Natural killer cell (primary cell): Measurements from ENCODE around the gene TRIM72. TPM values are rescaled to one million over a fixed set of nuclear protein-coding genes. Genes with fewer than 3 reads are reported as not detected.
A peak's percentile ranks its signal among the peaks of the same experiment; 100 is the strongest.

ENCODE experiments used
- ATAC-seq, 3 donors: fragments of 150-1000 bp in 2 of 3; fragments of 200-7000 bp in 1 of 3; cut with Tn5 transposase; 1 replicate in 1 of 3; 2 replicates in 2 of 3; pipeline ENCODE4 v1.10.0; 2021; ENCODE audit warnings: mild to moderate bottlenecking in 2 of 3, moderate library complexity in 2 of 3
- DNase-seq, 2 donors: peaks; one replicate each; pipeline versions ENCODE4 v3.0.0 to v3.0.0-alpha.2; 2013 to 2021; ENCODE audit warnings: mixed read lengths in 1 of 2
- H3K27ac ChIP-seq: one replicate; pipeline ENCODE4 v1.5.1; 2013; ENCODE audit warnings: mild to moderate bottlenecking, low read length
- H3K27me3 ChIP-seq: one replicate; pipeline ENCODE4 v1.6.1; 2013; ENCODE audit warnings: low read length; ENCODE audit not compliant: control insufficient read depth, insufficient read depth
- H3K36me3 ChIP-seq: one replicate; pipeline ENCODE4 v1.6.1; 2013; ENCODE audit warnings: low read length; ENCODE audit not compliant: control insufficient read depth, insufficient read depth
- H3K4me1 ChIP-seq: one replicate; pipeline ENCODE4 v1.6.1; 2013; ENCODE audit warnings: low read length; ENCODE audit not compliant: control insufficient read depth, insufficient read depth
- H3K4me3 ChIP-seq: one replicate; pipeline ENCODE4 v1.5.1; 2013; ENCODE audit warnings: low read length
- H3K9me3 ChIP-seq: one replicate; pipeline ENCODE4 v1.6.1; 2013; ENCODE audit warnings: low read length; ENCODE audit not compliant: control insufficient read depth, insufficient read depth
- H3K27ac Mint-ChIP-seq, 2 donors: one replicate each; pipeline ENCODE4 v1.8.0; 2022; ENCODE audit warnings: mild to moderate bottlenecking in 2 of 2, mixed read lengths in 2 of 2, moderate library complexity in 1 of 2
- H3K27me3 Mint-ChIP-seq, 2 donors: one replicate each; pipeline ENCODE4 v1.8.0; 2022; ENCODE audit warnings: low read depth in 2 of 2, mixed read lengths in 2 of 2
- H3K36me3 Mint-ChIP-seq: one replicate; pipeline ENCODE4 v1.8.0; 2022; ENCODE audit warnings: mixed read lengths
- H3K4me1 Mint-ChIP-seq, 2 donors: one replicate each; pipeline ENCODE4 v1.8.0; 2022; ENCODE audit warnings: mixed read lengths in 2 of 2
- H3K4me3 Mint-ChIP-seq: one replicate; pipeline ENCODE4 v1.8.0; 2022; ENCODE audit warnings: mild to moderate bottlenecking, moderate library complexity, mixed read lengths
- H3K9me3 Mint-ChIP-seq, 2 donors: one replicate each; pipeline ENCODE4 v1.8.0; 2022; ENCODE audit warnings: mixed read lengths in 2 of 2
- WGBS: methylation state at CpG from one replicate; pipeline ENCODE4 v1.1.7; 2013; ENCODE audit warnings: missing lambda C conversion rate; ENCODE audit not compliant: insufficient coverage; 5-methylcytosine and 5-hydroxymethylcytosine counted together
- intact Hi-C: fragments of 100-400 bp; cut with micrococcal nuclease; formaldehyde crosslinking; loops from one replicate; pipeline ENCODE4 v1.14.2; 2022
- total RNA-seq, 4 donors: library from RNA; stranded (reverse); fragments of 120-200 nt in 1 of 4; gene quantifications; one replicate each; pipeline versions ENCODE4 v1.2.3 to v1.2.4, GENCODE V29; 2013 to 2022
- TF ChIP-seq, protein P1 (sequence below): fragments of 200-600 bp; IDR thresholded peaks from one replicate; pipeline ENCODE4 v1.8.0; 2022; ENCODE audit warnings: antibody characterized with exemption

The TRIM72 gene
- total RNA-seq, 3 donors from 2014 or later (not counting 1 experiment from before 2014, with no cell fraction given): 0.05 to 0.07 TPM; not detected in 1

DNA sequence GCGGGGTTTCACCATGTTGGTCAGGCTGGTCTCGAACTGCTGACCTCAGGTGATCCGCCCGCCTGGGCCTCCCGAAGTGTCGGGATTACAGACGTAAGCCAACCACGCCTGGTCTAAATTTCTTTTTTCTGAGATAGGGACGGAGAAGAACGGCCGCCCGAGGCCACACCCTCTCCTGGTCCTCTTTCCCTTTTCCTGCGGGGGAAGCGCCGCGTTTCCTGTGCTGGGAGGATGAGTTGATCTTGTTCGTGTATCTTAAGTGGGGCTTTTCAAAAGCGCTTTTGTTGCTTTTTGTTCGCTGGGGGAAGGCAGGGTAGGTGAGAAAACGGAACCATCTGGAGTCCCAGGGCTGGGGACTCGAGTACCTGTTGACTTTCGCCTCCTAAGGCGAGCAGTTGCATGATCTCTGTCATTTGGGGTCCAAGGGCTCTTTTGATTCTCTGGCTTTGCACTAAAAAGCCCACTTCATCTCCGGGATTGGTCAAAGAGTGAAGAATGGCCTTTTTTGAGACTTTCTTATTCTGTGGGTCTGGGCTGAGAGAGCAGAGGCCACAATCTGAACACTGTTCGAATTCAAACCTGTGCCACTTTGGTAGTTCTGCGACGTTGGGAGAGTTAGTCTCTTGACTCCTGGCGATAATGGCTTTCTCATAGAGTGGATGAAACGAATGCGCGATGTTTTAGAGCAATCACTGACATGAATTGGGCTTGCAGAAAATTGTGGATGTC, 32.7 kb upstream of the TRIM72 start:
- peak overlapping the region; percentile 99 for H3K27ac Mint-ChIP-seq
- H3K4me1 Mint-ChIP-seq: peaks cover 77 to 82% of the 10 kb centered on the region in 2 donors
- ATAC-seq: no peak
- Histone ChIP-seq H3K27ac (peak overlapping the region; percentile 3), H3K4me3 (peak overlapping the region; percentile 89), H3K9me3 (no peaks in the 10 kb centered on the region), H3K36me3 (peaks cover 40% of the 10 kb centered on the region), H3K4me1 (peaks cover 78% of the 10 kb centered on the region), H3K27me3 (no peaks in the 10 kb centered on the region)
- no peaks in the 10 kb centered on the region for H3K9me3 Mint-ChIP-seq
- H3K27me3 Mint-ChIP-seq: peaks cover 0 to 2% of the 10 kb centered on the region in 2 donors
- TF ChIP-seq, protein P1, sequence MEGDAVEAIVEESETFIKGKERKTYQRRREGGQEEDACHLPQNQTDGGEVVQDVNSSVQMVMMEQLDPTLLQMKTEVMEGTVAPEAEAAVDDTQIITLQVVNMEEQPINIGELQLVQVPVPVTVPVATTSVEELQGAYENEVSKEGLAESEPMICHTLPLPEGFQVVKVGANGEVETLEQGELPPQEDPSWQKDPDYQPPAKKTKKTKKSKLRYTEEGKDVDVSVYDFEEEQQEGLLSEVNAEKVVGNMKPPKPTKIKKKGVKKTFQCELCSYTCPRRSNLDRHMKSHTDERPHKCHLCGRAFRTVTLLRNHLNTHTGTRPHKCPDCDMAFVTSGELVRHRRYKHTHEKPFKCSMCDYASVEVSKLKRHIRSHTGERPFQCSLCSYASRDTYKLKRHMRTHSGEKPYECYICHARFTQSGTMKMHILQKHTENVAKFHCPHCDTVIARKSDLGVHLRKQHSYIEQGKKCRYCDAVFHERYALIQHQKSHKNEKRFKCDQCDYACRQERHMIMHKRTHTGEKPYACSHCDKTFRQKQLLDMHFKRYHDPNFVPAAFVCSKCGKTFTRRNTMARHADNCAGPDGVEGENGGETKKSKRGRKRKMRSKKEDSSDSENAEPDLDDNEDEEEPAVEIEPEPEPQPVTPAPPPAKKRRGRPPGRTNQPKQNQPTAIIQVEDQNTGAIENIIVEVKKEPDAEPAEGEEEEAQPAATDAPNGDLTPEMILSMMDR: no peak
- peaks cover 19% of the 10 kb centered on the region for H3K36me3 Mint-ChIP-seq
- peak; percentile 29 to 57 for DNase-seq
- WGBS: 1% methylated on average over 30 of the region's 31 CpGs
- intact Hi-C loops: loop anchor here (10.0 kb wide), 2 partner anchors 66 to 534 kb away; partner anchors contain the start of gene KAT8
- H3K4me3 Mint-ChIP-seq: peak overlapping the region; percentile 99

DNA sequence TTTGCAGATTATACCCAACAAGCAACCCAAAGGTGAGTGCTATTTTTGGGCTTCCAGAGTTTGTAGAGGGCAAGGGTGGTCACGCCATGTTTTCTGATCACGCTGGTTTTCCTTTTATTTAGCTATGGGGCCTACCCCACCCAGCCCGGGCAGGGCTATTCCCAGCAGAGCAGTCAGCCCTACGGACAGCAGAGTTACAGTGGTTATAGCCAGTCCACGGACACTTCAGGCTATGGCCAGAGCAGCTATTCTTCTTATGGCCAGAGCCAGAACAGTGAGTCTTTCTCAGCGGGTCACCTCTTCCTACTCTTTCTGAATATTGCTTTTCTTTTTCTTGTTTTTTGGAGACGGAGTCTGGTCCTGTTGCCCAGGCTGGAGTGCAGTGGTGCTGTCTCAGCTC, 31.5 kb upstream of the TRIM72 start:
- TF ChIP-seq, protein P1: no peak
- Mint-ChIP-seq H3K27ac (peak overlapping the region; percentile 99), H3K4me1 (peaks cover 82 to 86% of the 10 kb centered on the region in 2 donors), H3K9me3 (no peaks in the 10 kb centered on the region), H3K4me3 (peak overlapping the region; percentile 99), H3K27me3 (no peaks in the 10 kb centered on the region), H3K36me3 (peaks cover 30% of the 10 kb centered on the region)
- Histone ChIP-seq H3K4me3 (no peak overlapping the region), H3K9me3 (no peaks in the 10 kb centered on the region), H3K4me1 (peaks cover 75% of the 10 kb centered on the region), H3K27me3 (no peaks in the 10 kb centered on the region), H3K27ac (no peak overlapping the region), H3K36me3 (peaks cover 51% of the 10 kb centered on the region)
- peak in 1 of 2 donors; percentile 16 for DNase-seq
- intact Hi-C loops: loop anchor here (10.0 kb wide), 2 partner anchors 68 to 532 kb away; partner anchors contain the start of gene KAT8
- 26% methylated on average over 7 of the region's 7 CpGs for WGBS
- no peak for ATAC-seq

DNA sequence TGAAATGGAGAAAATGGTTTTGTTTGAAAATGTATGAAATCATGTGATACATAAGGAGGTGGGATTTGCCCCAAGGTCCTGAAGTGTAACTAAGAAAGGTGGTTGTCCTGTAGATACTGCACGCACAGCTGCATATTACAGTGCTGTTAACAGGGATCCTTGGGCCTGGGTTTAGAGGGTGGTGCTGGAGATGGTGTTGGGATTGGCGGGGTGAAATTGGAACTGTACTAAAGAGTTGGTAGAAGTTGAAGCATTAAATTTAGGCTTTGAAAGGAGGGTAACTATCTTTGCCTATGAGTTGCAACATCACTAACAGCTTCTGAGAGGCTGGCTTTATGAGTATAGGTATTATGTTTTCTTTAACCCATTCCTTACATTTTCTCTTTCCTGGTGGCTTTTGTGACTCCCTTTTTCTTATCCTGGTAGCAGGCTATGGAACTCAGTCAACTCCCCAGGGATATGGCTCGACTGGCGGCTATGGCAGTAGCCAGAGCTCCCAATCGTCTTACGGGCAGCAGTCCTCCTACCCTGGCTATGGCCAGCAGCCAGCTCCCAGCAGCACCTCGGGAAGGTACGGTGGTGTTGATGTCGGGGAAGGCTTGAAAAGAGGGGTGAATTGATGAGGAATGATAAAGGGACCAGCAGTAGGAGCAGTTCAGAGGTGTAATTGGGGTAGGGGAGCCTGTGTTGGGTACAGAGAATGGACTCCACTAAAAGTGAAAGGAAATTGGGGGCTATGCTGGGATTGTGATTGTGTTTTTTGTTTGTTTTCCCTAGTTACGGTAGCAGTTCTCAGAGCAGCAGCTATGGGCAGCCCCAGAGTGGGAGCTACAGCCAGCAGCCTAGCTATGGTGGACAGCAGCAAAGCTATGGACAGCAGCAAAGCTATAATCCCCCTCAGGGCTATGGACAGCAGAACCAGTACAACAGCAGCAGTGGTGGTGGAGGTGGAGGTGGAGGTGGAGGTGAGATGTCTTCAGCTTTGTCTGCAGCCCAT, 30.2 kb upstream of the TRIM72 start:
- Mint-ChIP-seq H3K27me3 (no peaks in the 10 kb centered on the region), H3K4me3 (peak overlapping the region; percentile 99), H3K4me1 (peaks cover 89 to 91% of the 10 kb centered on the region in 2 donors), H3K27ac (peak overlapping the region; percentile 99), H3K9me3 (no peaks in the 10 kb centered on the region), H3K36me3 (peaks cover 33% of the 10 kb centered on the region)
- DNase-seq (peak in 1 of 2 donors; percentile 19), ATAC-seq (no peak)
- H3K36me3 ChIP-seq: peaks cover 65% of the 10 kb centered on the region
- no peaks in the 10 kb centered on the region for H3K9me3 ChIP-seq
- no peak overlapping the region for H3K27ac ChIP-seq
- no peak overlapping the region for H3K4me3 ChIP-seq
- intact Hi-C loops: loop anchor here (10.0 kb wide), 2 partner anchors 69 to 531 kb away; partner anchors contain the start of gene KAT8
- TF ChIP-seq, protein P1: no peak
- H3K4me1 ChIP-seq: peaks cover 72% of the 10 kb centered on the region
- WGBS: 83% methylated on average over 10 of the region's 10 CpGs
- H3K27me3 ChIP-seq: no peaks in the 10 kb centered on the region
